RWPE1 (cell line): ENCODE data around the gene ATG2A.

Source experiments
- CTCF ChIA-PET: fragments of 350-600 bp; sonication (Branson Sonifier 250); formaldehyde crosslinking; extraction: SDS; loops from one replicate; lab custom pipeline; 2021; lab: Yijun Ruan, JAX
- POLR2A ChIA-PET: fragments of 400-600 bp; formaldehyde crosslinking; extraction: SDS; loops from one replicate; lab custom pipeline; 2020; ENCODE audit warnings: antibody characterized with exemption; ENCODE audit not compliant: low non-redundant PET; lab: Yijun Ruan, JAX
- DNase-seq: peaks from one replicate; pipeline ENCODE4 v3.0.0; 2012; ENCODE audit warnings: low spot score
- H3K27ac ChIP-seq: fragments of 450-650 bp; 2 replicates; pipeline ENCODE4 v1.5.1; 2017
- TF ChIP-seq, protein P1 (sequence below): fragments of 450-650 bp; conservative IDR thresholded peaks from 2 replicates; pipeline ENCODE4 v1.5.1; 2017; ENCODE audit warnings: low read depth, mild to moderate bottlenecking

ATG2A gene

GRCh38 chr11:64947208-64947814 is 30.3 kb upstream of the ATG2A start:
- CTCF ChIA-PET = no interaction called here
- no peak overlapping the region for H3K27ac ChIP-seq
- DNase-seq = no peak
- POLR2A ChIA-PET = no interaction called here
- TF ChIP-seq, protein P1, sequence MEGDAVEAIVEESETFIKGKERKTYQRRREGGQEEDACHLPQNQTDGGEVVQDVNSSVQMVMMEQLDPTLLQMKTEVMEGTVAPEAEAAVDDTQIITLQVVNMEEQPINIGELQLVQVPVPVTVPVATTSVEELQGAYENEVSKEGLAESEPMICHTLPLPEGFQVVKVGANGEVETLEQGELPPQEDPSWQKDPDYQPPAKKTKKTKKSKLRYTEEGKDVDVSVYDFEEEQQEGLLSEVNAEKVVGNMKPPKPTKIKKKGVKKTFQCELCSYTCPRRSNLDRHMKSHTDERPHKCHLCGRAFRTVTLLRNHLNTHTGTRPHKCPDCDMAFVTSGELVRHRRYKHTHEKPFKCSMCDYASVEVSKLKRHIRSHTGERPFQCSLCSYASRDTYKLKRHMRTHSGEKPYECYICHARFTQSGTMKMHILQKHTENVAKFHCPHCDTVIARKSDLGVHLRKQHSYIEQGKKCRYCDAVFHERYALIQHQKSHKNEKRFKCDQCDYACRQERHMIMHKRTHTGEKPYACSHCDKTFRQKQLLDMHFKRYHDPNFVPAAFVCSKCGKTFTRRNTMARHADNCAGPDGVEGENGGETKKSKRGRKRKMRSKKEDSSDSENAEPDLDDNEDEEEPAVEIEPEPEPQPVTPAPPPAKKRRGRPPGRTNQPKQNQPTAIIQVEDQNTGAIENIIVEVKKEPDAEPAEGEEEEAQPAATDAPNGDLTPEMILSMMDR = no peak

DNA sequence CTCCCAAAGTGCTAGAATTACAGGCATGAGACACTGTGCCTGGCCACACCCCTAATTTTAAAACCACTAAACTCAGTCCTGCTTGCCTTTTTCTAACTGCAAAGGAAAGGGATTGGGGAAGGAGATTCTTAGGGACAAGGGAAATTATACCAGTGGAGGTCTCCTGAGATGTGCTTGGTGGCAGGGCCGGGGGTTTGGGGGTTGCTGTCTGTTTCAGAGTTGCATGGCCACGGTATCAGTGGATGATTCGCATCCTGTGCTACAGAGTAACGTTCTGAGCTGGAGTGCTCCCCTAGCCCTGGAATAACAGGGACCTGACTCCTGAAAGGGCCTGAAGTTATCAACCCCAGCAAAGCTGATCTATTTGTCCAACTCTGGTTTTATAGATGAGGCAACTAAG is 19.5 kb upstream of the ATG2A start:
- TF ChIP-seq, protein P1 = no peak
- no peak for DNase-seq
- ChIA-PET CTCF (interaction anchor here (0.6 to 1.0 kb wide), 2 partner anchors 67 to 77 kb away, joined by 3 to 4 read pairs; partner anchors contain the start of gene ARL2), POLR2A (no interaction called here)
- peak overlapping the region; percentile 6; the same call in 1 of the 2 replicates for H3K27ac ChIP-seq

DNA sequence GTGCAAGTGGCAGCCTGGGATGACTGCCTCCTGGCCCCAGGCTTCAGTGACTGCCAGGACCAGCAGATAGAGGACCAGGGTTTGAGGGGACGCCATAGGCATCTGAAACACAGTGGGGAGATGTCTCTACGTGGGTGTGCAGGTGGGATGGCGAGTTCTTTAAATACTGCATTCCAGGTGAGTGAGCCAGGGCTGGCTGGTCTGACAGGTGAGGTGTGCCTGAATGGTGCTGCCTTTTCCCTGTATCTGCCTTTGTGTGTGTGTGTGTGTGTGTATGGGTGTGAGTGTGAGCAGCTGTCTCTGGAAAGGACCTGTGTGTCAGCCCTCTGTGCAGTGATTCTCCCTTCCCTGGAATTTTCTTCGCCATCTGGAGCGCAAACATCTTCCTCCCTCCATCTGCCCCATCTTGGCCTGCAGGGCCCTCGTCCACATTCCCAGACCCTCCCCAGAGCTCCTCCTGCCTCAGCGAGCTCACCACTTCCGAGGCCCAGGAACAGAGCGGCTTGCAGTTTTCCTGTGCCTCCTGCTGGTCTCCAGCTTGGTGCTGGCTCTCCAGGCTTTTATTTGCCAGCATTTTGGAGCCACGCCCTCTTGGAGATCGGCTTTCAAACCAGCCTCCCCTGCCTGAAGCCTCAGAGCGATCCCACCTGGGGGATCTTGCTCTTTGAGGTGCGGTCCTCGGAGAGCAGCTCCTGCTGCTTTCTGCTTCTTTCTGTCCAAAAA is 18.5 kb upstream of the ATG2A start, which contains the start of gene GPHA2:
GPHA2 (minus strand) TSS at position 535 of the 723 bp plus-strand sequence; CDS start at position 102, 433 bp downstream.
- DNase-seq = no peak
- TF ChIP-seq, protein P1 = no peak
- H3K27ac ChIP-seq = peak within 1 kb of the TSS; percentile 7; the same call in 1 of the 2 replicates
- POLR2A ChIA-PET = no interaction called here
- CTCF ChIA-PET = interaction anchor here (0.6 to 1.0 kb wide), 2 partner anchors 66 to 78 kb away, joined by 3 to 4 read pairs; partner anchors contain the start of gene ARL2

- DNase-seq = no peak
- no peak overlapping the region; the same call in 1 of the 2 replicates for H3K27ac ChIP-seq
- TF ChIP-seq, protein P1 = no peak
- CTCF ChIA-PET = interaction anchor here (0.6 kb wide), 1 partner anchor 480 kb away, joined by 5 read pairs; no protein-coding TSS in a partner anchor
- POLR2A ChIA-PET = no interaction called here
Observed at GRCh38 chr11:64934682-64935358, 17.8 kb upstream of the ATG2A start.

DNA sequence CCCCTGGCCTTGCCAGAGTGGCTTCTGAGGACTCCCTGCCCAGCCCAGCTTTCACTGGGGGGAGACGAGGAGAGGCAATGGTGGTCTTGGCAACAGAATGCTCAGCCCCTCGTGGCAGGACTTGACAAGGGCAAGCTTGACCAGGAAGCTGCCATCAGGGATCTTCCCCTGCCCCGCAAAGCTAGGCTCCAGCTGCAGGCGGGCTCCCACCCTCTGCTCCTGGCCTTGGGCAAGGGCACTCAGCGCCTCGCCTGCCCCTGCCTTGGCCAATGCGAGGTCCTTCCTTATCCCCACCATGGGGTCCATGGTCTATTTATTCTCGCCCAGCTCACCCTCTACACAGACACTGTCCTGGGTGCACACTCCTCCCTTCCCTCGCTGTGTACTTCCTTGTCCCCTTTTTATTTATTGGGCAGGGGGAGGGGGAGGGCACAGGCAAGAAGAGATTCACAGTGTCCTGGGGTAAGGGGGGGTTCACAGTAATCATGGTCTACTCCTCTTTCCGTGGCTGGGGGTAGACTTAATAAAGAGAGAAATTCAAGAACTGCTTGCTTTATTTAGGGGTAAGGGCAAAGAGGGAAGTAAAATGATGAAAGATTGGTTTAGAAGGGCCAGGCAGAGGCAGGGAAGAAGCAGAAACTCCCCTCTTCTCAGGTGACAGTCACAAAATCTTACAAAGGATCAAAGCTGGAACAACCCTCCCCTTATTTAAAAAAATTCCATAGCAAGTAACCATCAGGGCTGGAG is 17.1 kb upstream of the ATG2A start:
- POLR2A ChIA-PET = no interaction called here
- TF ChIP-seq, protein P1 = no peak
- DNase-seq = no peak
- H3K27ac ChIP-seq = peak overlapping the region; percentile 53
- CTCF ChIA-PET = interaction anchor here (0.6 kb wide), 1 partner anchor 481 kb away, joined by 5 read pairs; no protein-coding TSS in a partner anchor
